Keratinocyte (primary cell): ENCODE measurements around the gene TMEM134.

Source experiments
- CTCF ChIP-seq, 3 experiments: IDR thresholded peaks in 1 of 3; conservative IDR thresholded peaks in 1 of 3; optimal IDR thresholded peaks in 1 of 3; 2 replicates in 2 of 3; 3 replicates in 1 of 3; pipeline versions ENCODE3 to v1.5.1; 2011; ENCODE audit warnings: low read length in 3 of 3, mild to moderate bottlenecking in 3 of 3, moderate library complexity in 2 of 3, control low read depth in 1 of 3, inconsistent platforms in 1 of 3; ENCODE audit not compliant: insufficient read depth in 2 of 3; ENCODE audit errors: extremely low read depth in 1 of 3
- EZH2 ChIP-seq: IDR thresholded peaks from one replicate; pipeline ENCODE4 v1.6.1; 2012; ENCODE audit warnings: inconsistent platforms, mild to moderate bottlenecking, low read length, moderate library complexity

GRCh38 chr11:67441731-67442351 lies 27.2 kb downstream of the TMEM134 start:
- TF ChIP-seq CTCF (optimal IDR thresholded peaks at IDR 0.05 in 1 of 3, IDR thresholded peaks at IDR 0.05 in 1 of 3, conservative IDR thresholded peaks at IDR 0.05 in 1 of 3; ENCODE audit: extremely low read depth in 1 of 3, insufficient read depth in 2 of 3, low read length in 3 of 3): no peak
- TF ChIP-seq EZH2: no peak
